Endodermal cell (in vitro differentiated cells): ENCODE results near the gene PIAS4. TPM values are rescaled to one million over a fixed set of nuclear protein-coding genes. Genes with fewer than 3 reads are reported as not detected.

Source experiments
- DNase-seq: peaks from one replicate; pipeline ENCODE4 v3.0.0-alpha.2; 2017
- H3K27ac ChIP-seq: 2 replicates; pipeline ENCODE4 v1.5.1; 2013; ENCODE audit warnings: mild to moderate bottlenecking, low read depth, low read length, moderate library complexity
- H3K27me3 ChIP-seq: 2 replicates; pipeline ENCODE4 v1.6.1; 2013; ENCODE audit warnings: mild to moderate bottlenecking, low read length, moderate library complexity; ENCODE audit not compliant: insufficient read depth, control insufficient read depth, poor library complexity, severe bottlenecking
- H3K36me3 ChIP-seq: 2 replicates; pipeline ENCODE4 v1.7.0; 2013; ENCODE audit warnings: mild to moderate bottlenecking, low read length, moderate library complexity; ENCODE audit not compliant: control insufficient read depth, insufficient read depth
- H3K4me1 ChIP-seq: one replicate; pipeline ENCODE4 v1.7.0; 2013; ENCODE audit warnings: low read length; ENCODE audit not compliant: control insufficient read depth, insufficient read depth
- H3K4me3 ChIP-seq: 2 replicates; pipeline ENCODE4 v1.5.1; 2013; ENCODE audit warnings: mild to moderate bottlenecking, low read length, moderate library complexity
- H3K9ac ChIP-seq: 2 replicates; pipeline ENCODE4 v1.6.1; 2013; ENCODE audit warnings: mild to moderate bottlenecking, low read length, moderate library complexity; ENCODE audit not compliant: poor library complexity, severe bottlenecking; ENCODE audit errors: extremely low read depth
- H3K9me3 ChIP-seq: 2 replicates; pipeline ENCODE4 v1.6.1; 2013; ENCODE audit warnings: mild to moderate bottlenecking, low read length, moderate library complexity; ENCODE audit not compliant: control insufficient read depth
- H3K27ac Mint-ChIP-seq: 2 replicates; pipeline ENCODE4 v1.8.0; 2020; ENCODE audit warnings: mixed read lengths
- H3K27me3 Mint-ChIP-seq: 2 replicates; pipeline ENCODE4 v1.8.0; 2021; ENCODE audit warnings: mild to moderate bottlenecking, mixed read lengths; ENCODE audit not compliant: insufficient read depth
- H3K36me3 Mint-ChIP-seq: 2 replicates; pipeline ENCODE4 v1.8.0; 2020; ENCODE audit warnings: low read depth, mixed read lengths
- H3K4me1 Mint-ChIP-seq: 2 replicates; pipeline ENCODE4 v1.8.0; 2020; ENCODE audit warnings: mixed read lengths
- H3K4me3 Mint-ChIP-seq: 2 replicates; pipeline ENCODE4 v1.8.0; 2020; ENCODE audit warnings: mild to moderate bottlenecking, moderate library complexity, mixed read lengths
- H3K9me3 Mint-ChIP-seq: 2 replicates; pipeline ENCODE4 v1.8.0; 2020; ENCODE audit warnings: mild to moderate bottlenecking, mixed read lengths
- CTCF ChIP-seq: fragments of 200-600 bp; sonication (generic); conservative IDR thresholded peaks from 2 replicates; pipeline ENCODE4 v1.5.0; 2021; ENCODE audit warnings: antibody characterized with exemption, mild to moderate bottlenecking
- WGBS, 2 experiments: methylation state at CpG; one replicate each; pipeline versions ENCODE4 v1.1.5 to v1.1.7; 2013; ENCODE audit warnings: missing lambda C conversion rate in 2 of 2, mixed read lengths in 1 of 2; ENCODE audit not compliant: insufficient coverage in 1 of 2, insufficient read length in 1 of 2; 5-methylcytosine and 5-hydroxymethylcytosine counted together
- total RNA-seq, 2 donors: library from RNA; stranded (reverse); fragmentation: NEBNext Ultra II Directional in 1 of 2; extraction: Animal tissue kit (Norgen Biotek cat#: 25700) in 1 of 2; gene quantifications; 2 replicates in 1 of 2; 3 replicates in 1 of 2; pipeline ENCODE4 v1.2.1, GENCODE V29; 2021

Gene PIAS4
- total RNA-seq, 2 donors from 2014 or later: 57.5 to 58.1 TPM

GRCh38 chr19:4053423-4054324 lies 46.1 kb downstream of the PIAS4 start:
- Mint-ChIP-seq H3K4me1 (no peaks in the 10 kb centered on the region), H3K27ac (no peak overlapping the region), H3K4me3 (no peak overlapping the region), H3K27me3 (no peaks in the 10 kb centered on the region), H3K9me3 (no peaks in the 10 kb centered on the region), H3K36me3 (peaks cover 56% of the 10 kb centered on the region)
- 95% methylated on average over 65 to 81 of the region's 82 CpGs for WGBS, 2 experiments
- no peaks in the 10 kb centered on the region for H3K4me1 ChIP-seq
- H3K9me3 ChIP-seq: no peaks in the 10 kb centered on the region
- no peak overlapping the region for H3K4me3 ChIP-seq
- H3K36me3 ChIP-seq: peaks cover 16% of the 10 kb centered on the region
- no peak overlapping the region for H3K9ac ChIP-seq
- no peak for DNase-seq
- H3K27ac ChIP-seq: no peak overlapping the region
- TF ChIP-seq CTCF: no peak
- H3K27me3 ChIP-seq: no peaks in the 10 kb centered on the region

DNA sequence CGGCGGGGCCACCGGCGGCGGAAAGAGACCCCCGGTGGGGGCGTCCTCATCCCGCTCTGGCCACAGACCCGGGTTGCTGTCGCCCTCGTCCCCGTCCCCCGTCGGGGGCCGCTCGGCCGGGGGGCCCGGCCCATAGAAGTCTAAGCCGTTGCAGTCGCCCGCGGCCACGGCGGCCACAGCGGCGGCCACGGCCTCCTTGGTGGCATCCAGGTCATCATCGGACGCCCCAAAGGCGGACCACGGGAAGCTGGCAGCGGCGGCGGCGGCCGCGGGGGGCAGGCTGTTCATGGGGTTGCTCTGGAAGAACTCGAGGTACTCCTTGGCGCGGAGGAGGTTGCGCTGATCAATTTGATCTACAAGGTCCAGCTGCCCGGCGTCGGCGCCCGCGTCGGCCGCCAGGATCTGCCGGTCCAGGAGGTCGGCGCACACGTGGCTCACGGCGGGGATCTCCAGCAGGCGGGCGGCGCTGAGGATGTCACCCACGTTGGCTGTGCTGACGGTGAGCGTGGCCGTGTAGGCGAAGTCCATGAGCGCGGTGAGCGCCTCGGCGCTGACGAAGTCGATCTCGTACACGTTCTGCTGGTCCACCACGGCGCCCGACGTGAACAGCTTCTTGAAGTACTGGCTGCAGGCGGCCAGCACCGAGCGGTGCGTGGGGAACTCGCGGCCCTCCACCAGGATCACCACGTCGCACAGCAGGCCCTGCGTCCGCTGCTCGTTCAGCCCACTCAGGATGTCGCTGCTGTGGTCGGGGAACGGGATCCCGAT lies 47.1 kb downstream of the PIAS4 start:
- H3K4me3 ChIP-seq: no peak overlapping the region
- H3K27me3 ChIP-seq: no peaks in the 10 kb centered on the region
- no peaks in the 10 kb centered on the region for H3K9me3 ChIP-seq
- Mint-ChIP-seq H3K9me3 (no peaks in the 10 kb centered on the region), H3K36me3 (peaks cover 55% of the 10 kb centered on the region), H3K27me3 (no peaks in the 10 kb centered on the region), H3K4me3 (no peak overlapping the region), H3K4me1 (no peaks in the 10 kb centered on the region), H3K27ac (no peak overlapping the region)
- H3K4me1 ChIP-seq: no peaks in the 10 kb centered on the region
- WGBS, 2 experiments: 95 to 97% methylated on average over 69 to 88 of the region's 91 CpGs
- peaks cover 16% of the 10 kb centered on the region for H3K36me3 ChIP-seq
- no peak overlapping the region for H3K27ac ChIP-seq
- no peak for TF ChIP-seq CTCF
- DNase-seq: no peak
- H3K9ac ChIP-seq: no peak overlapping the region

DNA sequence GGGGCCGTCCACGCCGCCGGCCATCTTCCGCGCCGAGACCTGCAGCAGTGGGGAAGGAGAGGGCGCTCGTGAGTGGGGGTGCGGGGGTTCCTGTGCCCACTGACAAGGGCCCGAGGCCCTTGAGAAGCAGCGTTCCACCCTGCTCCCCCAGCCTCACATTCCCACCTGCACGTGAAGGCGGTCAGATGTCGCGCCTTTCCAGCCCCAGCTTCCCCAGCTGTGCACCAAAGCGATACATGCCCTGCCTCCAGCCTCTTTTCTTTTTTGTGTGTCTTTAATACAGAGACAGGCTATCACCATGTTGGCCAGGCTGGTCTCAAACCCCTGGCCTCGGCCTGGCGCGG lies 47.6 kb downstream of the PIAS4 start:
- Mint-ChIP-seq H3K4me1 (no peaks in the 10 kb centered on the region), H3K27me3 (no peaks in the 10 kb centered on the region), H3K27ac (no peak overlapping the region), H3K9me3 (no peaks in the 10 kb centered on the region), H3K4me3 (no peak overlapping the region), H3K36me3 (peaks cover 50% of the 10 kb centered on the region)
- H3K36me3 ChIP-seq: peaks cover 16% of the 10 kb centered on the region
- H3K4me3 ChIP-seq: no peak overlapping the region
- H3K27ac ChIP-seq: no peak overlapping the region
- H3K9ac ChIP-seq: no peak overlapping the region
- 97 to 99% methylated on average over 20 of the region's 20 CpGs for WGBS, 2 experiments
- H3K27me3 ChIP-seq: no peaks in the 10 kb centered on the region
- no peak for TF ChIP-seq CTCF
- no peaks in the 10 kb centered on the region for H3K9me3 ChIP-seq
- DNase-seq: no peak
- no peaks in the 10 kb centered on the region for H3K4me1 ChIP-seq
